Measurements from ENCODE around the gene SLC35B2.

DNA sequence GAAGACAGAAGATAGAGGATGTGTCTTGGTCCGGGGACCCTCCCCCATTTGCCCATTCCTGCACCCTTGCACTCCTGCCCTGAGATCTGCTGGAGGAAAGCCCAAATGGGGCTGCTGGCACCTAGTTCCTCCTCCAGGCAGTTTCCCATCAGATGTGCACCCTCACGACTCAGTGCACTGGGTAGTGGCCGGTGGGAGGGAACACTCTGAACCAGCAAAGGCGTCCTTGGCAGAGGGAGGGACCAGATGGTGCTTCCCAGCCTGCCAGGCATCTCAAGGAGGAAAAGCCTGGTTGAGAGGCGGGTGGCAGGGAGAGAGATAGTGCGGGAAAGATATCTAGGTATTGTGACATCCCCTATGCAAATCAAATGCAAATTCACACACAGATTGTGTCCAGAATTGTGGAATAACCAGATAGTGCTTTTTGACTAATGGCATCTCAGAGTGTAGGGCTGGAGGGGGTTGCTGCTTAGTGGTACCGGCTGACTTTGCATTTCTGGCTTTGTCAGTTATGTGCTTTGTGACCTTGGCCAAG is 32.5 kb upstream of the SLC35B2 start:
- TF ChIP-seq, protein P1, sequence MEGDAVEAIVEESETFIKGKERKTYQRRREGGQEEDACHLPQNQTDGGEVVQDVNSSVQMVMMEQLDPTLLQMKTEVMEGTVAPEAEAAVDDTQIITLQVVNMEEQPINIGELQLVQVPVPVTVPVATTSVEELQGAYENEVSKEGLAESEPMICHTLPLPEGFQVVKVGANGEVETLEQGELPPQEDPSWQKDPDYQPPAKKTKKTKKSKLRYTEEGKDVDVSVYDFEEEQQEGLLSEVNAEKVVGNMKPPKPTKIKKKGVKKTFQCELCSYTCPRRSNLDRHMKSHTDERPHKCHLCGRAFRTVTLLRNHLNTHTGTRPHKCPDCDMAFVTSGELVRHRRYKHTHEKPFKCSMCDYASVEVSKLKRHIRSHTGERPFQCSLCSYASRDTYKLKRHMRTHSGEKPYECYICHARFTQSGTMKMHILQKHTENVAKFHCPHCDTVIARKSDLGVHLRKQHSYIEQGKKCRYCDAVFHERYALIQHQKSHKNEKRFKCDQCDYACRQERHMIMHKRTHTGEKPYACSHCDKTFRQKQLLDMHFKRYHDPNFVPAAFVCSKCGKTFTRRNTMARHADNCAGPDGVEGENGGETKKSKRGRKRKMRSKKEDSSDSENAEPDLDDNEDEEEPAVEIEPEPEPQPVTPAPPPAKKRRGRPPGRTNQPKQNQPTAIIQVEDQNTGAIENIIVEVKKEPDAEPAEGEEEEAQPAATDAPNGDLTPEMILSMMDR (IDR thresholded peaks at IDR 0.05): no peak
- TF ChIP-seq IRF2 (CRISPR knock-in tag; IDR thresholded peaks at IDR 0.05; ENCODE audit: borderline replicate concordance, low read depth): no peak
- TF ChIP-seq, protein P2, sequence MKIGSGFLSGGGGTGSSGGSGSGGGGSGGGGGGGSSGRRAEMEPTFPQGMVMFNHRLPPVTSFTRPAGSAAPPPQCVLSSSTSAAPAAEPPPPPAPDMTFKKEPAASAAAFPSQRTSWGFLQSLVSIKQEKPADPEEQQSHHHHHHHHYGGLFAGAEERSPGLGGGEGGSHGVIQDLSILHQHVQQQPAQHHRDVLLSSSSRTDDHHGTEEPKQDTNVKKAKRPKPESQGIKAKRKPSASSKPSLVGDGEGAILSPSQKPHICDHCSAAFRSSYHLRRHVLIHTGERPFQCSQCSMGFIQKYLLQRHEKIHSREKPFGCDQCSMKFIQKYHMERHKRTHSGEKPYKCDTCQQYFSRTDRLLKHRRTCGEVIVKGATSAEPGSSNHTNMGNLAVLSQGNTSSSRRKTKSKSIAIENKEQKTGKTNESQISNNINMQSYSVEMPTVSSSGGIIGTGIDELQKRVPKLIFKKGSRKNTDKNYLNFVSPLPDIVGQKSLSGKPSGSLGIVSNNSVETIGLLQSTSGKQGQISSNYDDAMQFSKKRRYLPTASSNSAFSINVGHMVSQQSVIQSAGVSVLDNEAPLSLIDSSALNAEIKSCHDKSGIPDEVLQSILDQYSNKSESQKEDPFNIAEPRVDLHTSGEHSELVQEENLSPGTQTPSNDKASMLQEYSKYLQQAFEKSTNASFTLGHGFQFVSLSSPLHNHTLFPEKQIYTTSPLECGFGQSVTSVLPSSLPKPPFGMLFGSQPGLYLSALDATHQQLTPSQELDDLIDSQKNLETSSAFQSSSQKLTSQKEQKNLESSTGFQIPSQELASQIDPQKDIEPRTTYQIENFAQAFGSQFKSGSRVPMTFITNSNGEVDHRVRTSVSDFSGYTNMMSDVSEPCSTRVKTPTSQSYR (CRISPR knock-in tag; IDR thresholded peaks at IDR 0.05): no peak
- no peak for TF ChIP-seq ATF1 (CRISPR knock-in tag; IDR thresholded peaks at IDR 0.05)
